ENCODE measurements around the gene MCF2L.

DNA sequence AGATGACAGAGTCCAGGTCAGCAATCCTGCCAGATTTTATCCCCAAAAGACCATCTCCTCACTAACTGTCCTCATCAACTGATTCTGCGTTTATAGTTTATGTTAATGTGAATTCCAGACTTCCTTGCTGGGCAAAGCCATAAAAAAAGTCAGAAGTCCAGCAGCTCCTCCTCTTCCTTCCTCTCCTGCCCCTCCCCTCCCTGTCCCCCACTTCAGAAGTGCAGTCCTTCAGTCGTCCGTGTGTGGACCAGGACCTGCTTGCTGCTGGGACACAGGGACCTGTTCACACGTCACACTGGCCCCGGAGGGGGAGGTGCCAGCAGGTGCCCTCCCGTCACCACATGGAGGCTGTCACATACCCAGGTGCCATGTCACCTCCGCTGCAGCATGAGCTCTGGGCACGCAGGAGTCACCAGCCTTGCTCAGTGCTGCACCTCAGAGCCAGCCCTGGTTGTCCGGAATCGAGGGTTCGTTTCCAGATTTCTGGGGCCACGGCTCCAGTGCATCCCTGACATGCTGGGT lies 4.0 kb upstream of the MCF2L start:
- no peak for TF ChIP-seq CTCF (conservative IDR thresholded peaks at IDR 0.05; ENCODE audit: low read length)
- no peak for TF ChIP-seq EZH2phosphoT487 (IDR thresholded peaks at IDR 0.05; ENCODE audit: borderline replicate concordance, low read depth, low read length)

All from OCI-LY7 (cell line).